Vagina (tissue), 2 donors: Measurements from ENCODE around the gene AGO4. TPM values are rescaled to one million over a fixed set of nuclear protein-coding genes. Genes with fewer than 3 reads are reported as not detected.
A peak's percentile ranks its signal among the peaks of the same experiment; 100 is the strongest.
"Not testable (repeated sequence)": the region's sequence is repeated elsewhere in the genome, so short reads cannot be mapped to it uniquely, and the experiment has no call there.

ENCODE experiments used
- DNase-seq, 2 donors: peaks; one replicate each; pipeline ENCODE4 v3.0.0-alpha.2; 2017; ENCODE audit errors: extremely low spot score in 2 of 2
- H3K27ac ChIP-seq: fragments of 200-600 bp; sonication (generic); one replicate; pipeline ENCODE4 v1.5.1; 2019
- H3K27me3 ChIP-seq: fragments of 200-600 bp; sonication (generic); one replicate; pipeline ENCODE4 v1.5.1; 2019
- H3K36me3 ChIP-seq, 2 donors: fragments of 200-600 bp; sonication (generic); one replicate each; pipeline ENCODE4 v1.5.1; 2017 to 2019
- H3K4me1 ChIP-seq: fragments of 200-600 bp; sonication (generic); one replicate; pipeline ENCODE4 v1.5.1; 2019
- H3K4me3 ChIP-seq, 2 donors: fragments of 200-600 bp; sonication (generic); 1 replicate in 1 of 2; 2 replicates in 1 of 2; pipeline ENCODE4 v1.5.1; 2016 to 2019
- H3K9me3 ChIP-seq: fragments of 200-600 bp; sonication (generic); one replicate; pipeline ENCODE4 v1.5.1; 2019
- CTCF ChIP-seq, 3 experiments: fragments of 450-650 bp in 2 of 3; fragments of 200-600 bp in 1 of 3; sonication (generic) in 1 of 3; IDR thresholded peaks; one replicate each; pipeline ENCODE4 v1.5.1; 2017 to 2019; ENCODE audit warnings: antibody characterized with exemption in 3 of 3, mild to moderate bottlenecking in 2 of 3, moderate library complexity in 2 of 3
- POLR2A ChIP-seq, 2 donors: fragments of 450-650 bp; IDR thresholded peaks; one replicate each; pipeline ENCODE4 v1.6.1; 2017; ENCODE audit warnings: antibody characterized with exemption in 2 of 2, mild to moderate bottlenecking in 2 of 2, moderate library complexity in 2 of 2
- POLR2AphosphoS5 ChIP-seq, 2 donors: sonication (generic); formaldehyde crosslinking; IDR thresholded peaks; one replicate each; pipeline ENCODE4 v1.9.0; 2017; ENCODE audit warnings: antibody characterized with exemption in 2 of 2, mild to moderate bottlenecking in 2 of 2, low read depth in 1 of 2; ENCODE audit not compliant: insufficient read depth in 1 of 2
- intact Hi-C: fragments of 100-400 bp; cut with DNase I; formaldehyde crosslinking; loops from one replicate; pipeline ENCODE4 v1.15.1; 2023
- total RNA-seq: library from RNA; depleted of rRNA; stranded (reverse); fragments of >200 nt; gene quantifications from one replicate; pipeline ENCODE4 v1.2.3, GENCODE V29; 2016

Gene AGO4
- total RNA-seq, 1 donor from 2014 or later = 18.4 TPM

- no peaks in the 10 kb centered on the region for H3K36me3 ChIP-seq
- DNase-seq = no peak
- H3K9me3 ChIP-seq = no peaks in the 10 kb centered on the region
- H3K27me3 ChIP-seq = no peaks in the 10 kb centered on the region
- H3K4me3 ChIP-seq = no peak overlapping the region
- intact Hi-C loops = no loop called here
- TF ChIP-seq POLR2AphosphoS5 (IDR thresholded peaks at IDR 0.05; ENCODE audit: insufficient read depth in 1 of 2, low read depth in 1 of 2) = no peak
- TF ChIP-seq CTCF (IDR thresholded peaks at IDR 0.05) = no peak
- TF ChIP-seq POLR2A (IDR thresholded peaks at IDR 0.05) = no peak
- no peak overlapping the region for H3K27ac ChIP-seq
- no peaks in the 10 kb centered on the region for H3K4me1 ChIP-seq
Measured at GRCh38 chr1:35797380-35797779, 10.4 kb upstream of the AGO4 start.

GRCh38 chr1:35798019-35798418, 9.8 kb upstream of the AGO4 start:
- H3K4me1 ChIP-seq, intact Hi-C loops, H3K4me3 ChIP-seq, H3K27me3 ChIP-seq, H3K27ac ChIP-seq, H3K9me3 ChIP-seq, DNase-seq, H3K36me3 ChIP-seq: not testable (repeated sequence)

GRCh38 chr1:35800167-35800887, 7.5 kb upstream of the AGO4 start:
- DNase-seq, H3K9me3 ChIP-seq, H3K4me3 ChIP-seq, H3K36me3 ChIP-seq, H3K27me3 ChIP-seq, intact Hi-C loops, H3K27ac ChIP-seq, H3K4me1 ChIP-seq: not testable (repeated sequence)

- DNase-seq = no peak
- Histone ChIP-seq H3K4me3 (peak overlapping the region; percentile 82 to 95), H3K4me1 (peaks cover 43% of the 10 kb centered on the region)
Measured at GRCh38 chr1:35808450-35809113, 766 bp downstream of the AGO4 start.

GRCh38 chr1:35809114-35810095, 1.6 kb downstream of the AGO4 start:
- intact Hi-C loops = no loop called here
- Histone ChIP-seq H3K4me1 (peaks cover 43% of the 10 kb centered on the region), H3K36me3 (no peaks in the 10 kb centered on the region), H3K4me3 (peak overlapping the region; percentile 82 to 95), H3K27ac (peak overlapping the region; percentile 92), H3K27me3 (no peaks in the 10 kb centered on the region), H3K9me3 (no peaks in the 10 kb centered on the region)
- TF ChIP-seq POLR2A (IDR thresholded peaks at IDR 0.05) (no peak), POLR2AphosphoS5 (IDR thresholded peaks at IDR 0.05; ENCODE audit: insufficient read depth in 1 of 2, low read depth in 1 of 2) (no peak), CTCF (IDR thresholded peaks at IDR 0.05) (no peak)
- no peak for DNase-seq

More at GRCh38 chr1:35808450-35809113, 766 bp downstream of the AGO4 start:
- Histone ChIP-seq H3K27ac (peak overlapping the region; percentile 92), H3K36me3 (no peaks in the 10 kb centered on the region), H3K27me3 (no peaks in the 10 kb centered on the region), H3K9me3 (no peaks in the 10 kb centered on the region)
- intact Hi-C loops = no loop called here
- TF ChIP-seq POLR2A (IDR thresholded peaks at IDR 0.05) = no peak
- peak in 1 of 2 donors; percentile 38 for TF ChIP-seq POLR2AphosphoS5 (IDR thresholded peaks at IDR 0.05; ENCODE audit: insufficient read depth in 1 of 2, low read depth in 1 of 2)

- no peak for DNase-seq
- no peak overlapping the region for H3K27ac ChIP-seq
- no peaks in the 10 kb centered on the region for H3K9me3 ChIP-seq
- TF ChIP-seq POLR2AphosphoS5 (IDR thresholded peaks at IDR 0.05; ENCODE audit: insufficient read depth in 1 of 2, low read depth in 1 of 2) (peak in 1 of 2 donors; percentile 10), POLR2A (IDR thresholded peaks at IDR 0.05) (no peak), CTCF (IDR thresholded peaks at IDR 0.05) (no peak)
- intact Hi-C loops = no loop called here
- no peak overlapping the region for H3K4me3 ChIP-seq
- H3K27me3 ChIP-seq = no peaks in the 10 kb centered on the region
- H3K4me1 ChIP-seq = peaks cover 43% of the 10 kb centered on the region
- no peaks in the 10 kb centered on the region for H3K36me3 ChIP-seq
Measured at GRCh38 chr1:35810096-35810881, 2.5 kb downstream of the AGO4 start.

GRCh38 chr1:35812754-35813153, 4.9 kb downstream of the AGO4 start:
- intact Hi-C loops, H3K9me3 ChIP-seq, H3K36me3 ChIP-seq, H3K4me3 ChIP-seq, DNase-seq, H3K27me3 ChIP-seq, H3K27ac ChIP-seq: not testable (repeated sequence)
- peaks cover 43% of the 10 kb centered on the region for H3K4me1 ChIP-seq
